Hepatocyte (in vitro differentiated cells): Measurements from ENCODE around the gene AQP12B. TPM values are rescaled to one million over a fixed set of nuclear protein-coding genes. Genes with fewer than 3 reads are reported as not detected.

Experiments used
- DNase-seq: peaks from one replicate; pipeline ENCODE4 v3.0.0-alpha.2; 2016; ENCODE audit warnings: low spot score
- H2AFZ ChIP-seq: fragments of 200-600 bp; sonication (generic); 2 replicates; pipeline ENCODE4 v1.6.0; 2016; ENCODE audit warnings: antibody characterized with exemption, mild to moderate bottlenecking
- H3K27ac ChIP-seq: fragments of 200-600 bp; sonication (generic); 2 replicates; pipeline ENCODE4 v1.5.1; 2016; ENCODE audit warnings: mild to moderate bottlenecking
- H3K27me3 ChIP-seq: fragments of 200-600 bp; sonication (generic); 2 replicates; pipeline ENCODE4 v1.6.1; 2016
- H3K36me3 ChIP-seq: fragments of 200-600 bp; sonication (generic); replicated peaks from 2 replicates; pipeline ENCODE4 v1.5.1; 2016; ENCODE audit warnings: low read depth; ENCODE audit not compliant: insufficient read depth
- H3K4me1 ChIP-seq: fragments of 200-600 bp; sonication (generic); 2 replicates; pipeline ENCODE4 v1.5.1; 2016; ENCODE audit warnings: mild to moderate bottlenecking, moderate library complexity; ENCODE audit not compliant: insufficient read depth
- H3K4me2 ChIP-seq: fragments of 200-600 bp; sonication (generic); 2 replicates; pipeline ENCODE4 v1.6.0; 2016
- H3K4me3 ChIP-seq: fragments of 200-600 bp; sonication (generic); 2 replicates; pipeline ENCODE4 v1.5.1; 2016; ENCODE audit warnings: mild to moderate bottlenecking
- H3K79me2 ChIP-seq: fragments of 200-600 bp; sonication (generic); 2 replicates; pipeline ENCODE4 v1.6.0; 2017; ENCODE audit warnings: mild to moderate bottlenecking
- H3K9me2 ChIP-seq: fragments of 200-600 bp; sonication (generic); replicated peaks from 2 replicates; pipeline ENCODE4 v1.6.0; 2017; ENCODE audit warnings: mild to moderate bottlenecking; ENCODE audit not compliant: insufficient read depth
- H3K9me3 ChIP-seq: fragments of 200-600 bp; sonication (generic); 2 replicates; pipeline ENCODE4 v1.5.1; 2016; ENCODE audit warnings: low read depth, mild to moderate bottlenecking
- H4K20me1 ChIP-seq: fragments of 200-600 bp; sonication (generic); 2 replicates; pipeline ENCODE4 v1.6.0; 2016; ENCODE audit warnings: mild to moderate bottlenecking; ENCODE audit not compliant: insufficient read depth, poor library complexity, severe bottlenecking
- EZH2 ChIP-seq: fragments of 200-600 bp; sonication (generic); IDR thresholded peaks from 2 replicates; pipeline ENCODE4 v1.6.1; 2016; ENCODE audit warnings: antibody characterized with exemption, mild to moderate bottlenecking, borderline replicate concordance
- EZH2phosphoT487 ChIP-seq: fragments of 200-600 bp; sonication (generic); IDR thresholded peaks from one replicate; pipeline ENCODE4 v1.6.1; 2018; ENCODE audit warnings: antibody characterized with exemption, mild to moderate bottlenecking, low read depth, moderate library complexity; ENCODE audit not compliant: unreplicated experiment, severe bottlenecking
- WGBS: methylation state at CpG from one replicate; pipeline ENCODE4 v1.1.6; 2016; ENCODE audit warnings: low lambda C conversion rate; ENCODE audit errors: missing lambda C conversion rate; 5-methylcytosine and 5-hydroxymethylcytosine counted together
- polyA plus RNA-seq: library from polyadenylated mRNA; unstranded; fragments of >200 nt; fragmentation: Nextera tagmentation; extraction: Ambion mirVana; gene quantifications from 2 replicates; pipeline ENCODE4 v1.2.1, GENCODE V29; 2016
- total RNA-seq: library from RNA; depleted of rRNA; stranded (reverse); fragments of >200 nt; gene quantifications from 2 replicates; pipeline ENCODE4 v1.2.3, GENCODE V29; 2014
- TF ChIP-seq, protein P1 (sequence below): fragments of 200-600 bp; sonication (generic); IDR thresholded peaks from 2 replicates; pipeline ENCODE4 v1.5.1; 2016; ENCODE audit warnings: antibody characterized with exemption, mild to moderate bottlenecking; ENCODE audit not compliant: poor library complexity

The AQP12B gene
- total and polyA plus RNA-seq, 2 experiments from 2014 or later, result 0.53 TPM; not detected in 1

- no peak overlapping the region for H2AFZ ChIP-seq
- no peak for TF ChIP-seq EZH2phosphoT487
- TF ChIP-seq EZH2, result no peak
- TF ChIP-seq, protein P1, sequence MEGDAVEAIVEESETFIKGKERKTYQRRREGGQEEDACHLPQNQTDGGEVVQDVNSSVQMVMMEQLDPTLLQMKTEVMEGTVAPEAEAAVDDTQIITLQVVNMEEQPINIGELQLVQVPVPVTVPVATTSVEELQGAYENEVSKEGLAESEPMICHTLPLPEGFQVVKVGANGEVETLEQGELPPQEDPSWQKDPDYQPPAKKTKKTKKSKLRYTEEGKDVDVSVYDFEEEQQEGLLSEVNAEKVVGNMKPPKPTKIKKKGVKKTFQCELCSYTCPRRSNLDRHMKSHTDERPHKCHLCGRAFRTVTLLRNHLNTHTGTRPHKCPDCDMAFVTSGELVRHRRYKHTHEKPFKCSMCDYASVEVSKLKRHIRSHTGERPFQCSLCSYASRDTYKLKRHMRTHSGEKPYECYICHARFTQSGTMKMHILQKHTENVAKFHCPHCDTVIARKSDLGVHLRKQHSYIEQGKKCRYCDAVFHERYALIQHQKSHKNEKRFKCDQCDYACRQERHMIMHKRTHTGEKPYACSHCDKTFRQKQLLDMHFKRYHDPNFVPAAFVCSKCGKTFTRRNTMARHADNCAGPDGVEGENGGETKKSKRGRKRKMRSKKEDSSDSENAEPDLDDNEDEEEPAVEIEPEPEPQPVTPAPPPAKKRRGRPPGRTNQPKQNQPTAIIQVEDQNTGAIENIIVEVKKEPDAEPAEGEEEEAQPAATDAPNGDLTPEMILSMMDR, result no peak
- H4K20me1 ChIP-seq, result no peaks in the 10 kb centered on the region
- H3K4me1 ChIP-seq, result no peaks in the 10 kb centered on the region
- H3K4me3 ChIP-seq, result no peak overlapping the region
- H3K79me2 ChIP-seq, result no peaks in the 10 kb centered on the region
- H3K36me3 ChIP-seq, result no peaks in the 10 kb centered on the region
- H3K27me3 ChIP-seq, result peaks cover 12% of the 10 kb centered on the region
- no peak overlapping the region for H3K27ac ChIP-seq
- no peak overlapping the region for H3K4me2 ChIP-seq
- WGBS, result 69% methylated on average over 14 of the region's 14 CpGs
- no peaks in the 10 kb centered on the region for H3K9me2 ChIP-seq
- DNase-seq, result no peak
- H3K9me3 ChIP-seq, result no peaks in the 10 kb centered on the region
Observed at GRCh38 chr2:240644171-240644651, 38.5 kb downstream of the AQP12B start.

GRCh38 chr2:240643811-240644150, 38.9 kb downstream of the AQP12B start:
- DNase-seq, result no peak
- WGBS, result 93% methylated on average over 15 of the region's 15 CpGs
- TF ChIP-seq, protein P1, result no peak
- TF ChIP-seq EZH2phosphoT487 (no peak), EZH2 (no peak)
- no peak overlapping the region for H3K4me3 ChIP-seq
- H3K9me2 ChIP-seq, result no peaks in the 10 kb centered on the region
- peaks cover 8% of the 10 kb centered on the region for H3K27me3 ChIP-seq
- no peak overlapping the region for H3K27ac ChIP-seq
- H3K9me3 ChIP-seq, result no peaks in the 10 kb centered on the region
- H4K20me1 ChIP-seq, result no peaks in the 10 kb centered on the region
- H3K36me3 ChIP-seq, result no peaks in the 10 kb centered on the region
- no peaks in the 10 kb centered on the region for H3K79me2 ChIP-seq
- no peak overlapping the region for H2AFZ ChIP-seq
- H3K4me1 ChIP-seq, result no peaks in the 10 kb centered on the region
- no peak overlapping the region for H3K4me2 ChIP-seq

- H3K27me3 ChIP-seq, result peaks cover 3% of the 10 kb centered on the region
- WGBS, result 81% methylated on average over 13 of the region's 13 CpGs
- no peaks in the 10 kb centered on the region for H3K9me2 ChIP-seq
- no peaks in the 10 kb centered on the region for H3K4me1 ChIP-seq
- no peak overlapping the region for H3K27ac ChIP-seq
- H3K36me3 ChIP-seq, result no peaks in the 10 kb centered on the region
- no peak for TF ChIP-seq EZH2phosphoT487
- TF ChIP-seq, protein P1, result no peak
- TF ChIP-seq EZH2, result no peak
- no peaks in the 10 kb centered on the region for H3K9me3 ChIP-seq
- no peak overlapping the region for H3K4me2 ChIP-seq
- H3K79me2 ChIP-seq, result no peaks in the 10 kb centered on the region
- H2AFZ ChIP-seq, result no peak overlapping the region
- no peak overlapping the region for H3K4me3 ChIP-seq
- H4K20me1 ChIP-seq, result no peaks in the 10 kb centered on the region
- no peak for DNase-seq
Observed at GRCh38 chr2:240643093-240643810, 39.4 kb downstream of the AQP12B start.
